Hypothalamus (tissue), 51 donors: ENCODE data around the gene CNNM4.
"Not testable (repeated sequence)": the region's sequence is repeated elsewhere in the genome, so short reads cannot be mapped to it uniquely, and the experiment has no call there.

Experiments
- DNase-seq, 51 donors: peaks; one replicate each; lab custom pipeline; 2025; lab: John Stamatoyannopoulos, UW

CNNM4 gene

DNA sequence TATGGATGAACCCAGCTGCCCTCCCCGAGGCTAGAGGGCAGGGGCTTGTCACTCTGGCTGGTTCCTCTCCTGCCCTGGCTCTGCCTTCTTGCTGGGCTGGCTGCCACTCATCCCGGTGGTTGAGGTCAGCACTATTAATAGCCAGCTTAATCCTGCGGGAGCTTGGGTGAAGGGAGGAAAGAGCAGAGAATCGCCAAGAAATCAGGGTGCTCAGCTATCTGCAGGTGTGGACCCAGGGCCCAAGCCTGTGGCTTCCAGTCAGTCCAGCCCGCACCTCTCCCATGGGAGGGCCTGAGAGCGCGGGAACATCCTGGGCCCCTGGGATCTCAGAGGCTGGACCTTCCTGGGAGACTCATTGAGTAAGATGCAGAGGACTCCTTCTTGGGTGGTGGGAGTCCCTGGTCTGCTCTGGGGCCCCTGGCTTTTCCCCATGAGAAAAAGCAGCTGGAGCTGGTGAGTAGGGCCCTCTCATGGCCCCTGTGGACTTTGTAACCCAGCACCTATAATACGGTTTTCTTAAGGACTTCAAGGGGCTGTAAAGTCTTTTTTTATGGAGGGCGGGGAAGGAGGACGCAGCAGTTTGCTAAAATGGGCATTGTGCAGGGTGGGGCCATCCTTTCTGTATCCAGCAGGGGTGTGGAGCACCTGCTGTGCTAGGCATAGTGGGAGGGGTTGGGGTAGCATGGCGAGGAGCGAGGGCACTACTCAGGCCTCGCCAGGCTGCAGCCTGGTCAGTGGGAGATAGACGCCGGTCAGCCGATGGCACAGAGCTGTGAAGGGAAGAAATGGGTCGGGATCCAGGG, 27.9 kb downstream of the CNNM4 start:
- DNase-seq: peak in 23 of 51 donors; percentile 12 to 69 (median 30)

- DNase-seq: no peak
Observed at GRCh38 chr2:96789245-96789617, 28.5 kb downstream of the CNNM4 start.

DNA sequence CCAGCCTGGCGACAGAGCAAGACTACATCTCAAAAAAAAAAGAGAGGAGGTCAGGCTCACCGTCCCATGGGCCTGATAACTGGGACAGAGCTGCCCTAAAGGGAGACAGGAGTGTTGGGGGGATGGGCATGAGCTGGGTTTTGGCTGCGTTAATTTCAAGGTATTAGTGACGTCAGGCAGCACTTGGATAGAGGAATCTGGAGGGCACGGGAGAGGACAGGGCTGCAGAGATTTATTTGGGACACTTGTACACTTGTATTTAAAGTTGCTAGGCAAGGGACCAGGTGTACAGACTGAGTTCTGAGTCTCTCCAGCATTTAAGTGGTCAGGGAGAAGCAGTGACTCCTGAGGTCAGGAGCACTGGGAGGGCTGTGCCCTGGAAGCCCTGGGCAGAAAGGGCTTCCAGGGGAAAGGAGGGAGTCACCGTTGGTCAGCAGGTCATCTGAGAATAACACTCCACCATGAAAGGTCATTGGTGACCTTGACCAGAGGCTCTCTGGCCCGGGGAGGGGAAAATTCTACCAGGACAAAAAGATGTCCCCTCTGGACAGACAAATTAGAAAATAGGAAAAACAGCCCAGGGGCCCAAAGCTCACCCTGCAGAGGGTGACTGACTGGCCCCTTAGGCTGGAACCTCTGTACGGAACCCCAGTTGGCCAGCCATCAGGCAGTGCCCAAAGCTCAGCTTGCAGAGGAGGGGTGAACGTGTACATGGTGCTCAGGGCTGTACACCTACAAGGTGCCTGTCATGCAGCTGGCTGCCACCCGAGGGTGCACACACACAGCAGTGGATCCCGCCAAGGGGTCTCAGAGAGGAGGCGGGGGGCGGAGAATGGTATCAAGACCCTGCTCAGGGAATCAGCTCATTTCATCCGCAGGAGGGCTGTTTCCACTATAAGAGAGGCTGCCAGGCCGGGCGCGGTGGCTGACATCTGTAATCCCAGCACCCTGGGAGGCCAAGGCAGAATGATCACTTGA, 32.4 kb downstream of the CNNM4 start:
- DNase-seq: no peak

GRCh38 chr2:96795076-96795475, 34.4 kb downstream of the CNNM4 start:
- DNase-seq: no peak

- DNase-seq: not testable (repeated sequence)
Observed at GRCh38 chr2:96796497-96796896, 35.8 kb downstream of the CNNM4 start.

DNA sequence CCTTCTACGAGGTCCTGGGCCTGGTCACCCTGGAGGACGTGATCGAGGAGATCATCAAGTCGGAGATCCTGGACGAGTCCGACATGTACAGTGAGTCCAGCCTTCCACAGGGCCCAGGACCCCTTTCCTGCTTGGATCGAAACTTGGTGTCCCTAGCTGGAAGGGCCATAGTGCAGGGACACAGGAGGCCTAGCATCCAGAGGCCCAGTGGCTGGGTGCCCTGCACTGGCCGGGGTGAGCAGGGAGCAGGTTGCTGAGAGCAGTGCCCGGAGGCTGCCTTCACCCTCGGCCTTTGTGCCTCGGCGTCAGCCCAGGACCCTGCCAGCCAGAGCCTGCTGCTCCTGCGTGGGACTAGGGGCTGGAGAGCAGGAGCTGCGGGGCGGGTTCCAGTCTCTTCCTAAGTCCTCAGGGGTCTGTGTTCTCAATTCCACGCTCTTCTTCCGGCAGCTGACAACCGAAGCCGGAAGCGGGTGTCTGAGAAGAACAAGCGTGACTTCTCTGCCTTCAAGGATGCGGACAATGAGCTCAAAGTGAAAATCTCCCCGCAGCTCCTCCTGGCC, 36.4 kb downstream of the CNNM4 start:
- no peak for DNase-seq

DNA sequence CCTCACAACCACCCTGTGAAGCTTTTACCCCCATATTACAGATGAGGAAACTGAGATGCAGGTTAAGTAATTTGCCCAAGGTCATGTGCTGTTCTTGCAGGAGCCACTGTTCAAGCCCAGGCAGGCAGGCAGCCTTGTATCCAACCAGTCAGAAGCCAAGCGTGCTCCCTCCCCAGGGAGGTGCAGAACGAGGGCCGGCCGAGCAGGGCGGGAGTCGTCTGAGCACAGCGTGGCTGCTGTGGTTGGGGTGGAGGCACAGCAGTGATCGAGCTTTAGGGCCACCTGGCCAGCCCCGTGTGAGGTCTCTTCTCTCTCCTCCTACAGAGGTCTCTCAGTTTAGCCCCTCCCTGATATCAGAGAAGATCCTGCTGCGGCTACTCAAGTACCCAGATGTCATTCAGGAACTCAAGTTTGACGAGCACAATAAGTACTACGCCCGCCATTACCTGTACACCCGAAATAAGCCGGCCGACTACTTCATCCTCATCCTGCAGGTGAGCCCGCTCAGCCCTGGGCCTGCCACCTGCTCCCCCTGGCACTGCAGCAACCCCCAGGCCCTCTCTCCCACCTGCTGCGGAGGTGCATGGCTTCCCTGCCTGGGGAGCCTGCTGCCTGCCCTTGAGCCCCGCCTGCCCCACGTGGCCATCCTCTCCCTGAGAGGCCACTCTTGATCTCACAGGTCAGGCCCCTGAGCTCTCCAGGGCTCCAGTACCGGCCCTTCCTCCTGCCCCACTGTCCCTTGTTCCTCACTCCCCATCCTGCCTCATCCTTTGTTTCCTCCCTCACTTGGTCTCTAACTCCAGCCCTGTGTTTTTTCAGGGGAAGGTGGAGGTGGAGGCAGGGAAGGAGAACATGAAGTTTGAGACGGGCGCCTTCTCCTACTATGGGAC, 38.3 kb downstream of the CNNM4 start:
- DNase-seq: no peak

DNA sequence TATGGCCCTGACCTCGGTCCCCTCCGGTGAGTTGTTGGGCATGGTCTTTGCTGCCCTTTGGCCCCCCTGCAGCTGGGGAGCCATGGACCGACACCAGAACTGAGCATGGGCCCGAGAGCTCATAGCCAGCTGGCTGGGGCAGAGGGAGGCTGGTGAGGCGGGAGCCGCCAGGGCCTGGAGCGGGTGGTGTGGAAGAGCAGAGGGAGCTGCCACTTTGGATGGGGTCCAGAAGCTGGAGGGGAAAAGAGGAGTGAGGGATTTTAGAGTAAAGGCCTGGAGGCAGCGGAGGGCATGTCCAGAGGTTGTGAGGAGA, 38.9 kb downstream of the CNNM4 start:
- no peak for DNase-seq

GRCh38 chr2:96800061-96801004, 39.6 kb downstream of the CNNM4 start:
- DNase-seq: no peak

GRCh38 chr2:96801005-96801785, 40.5 kb downstream of the CNNM4 start:
- peak in 39 of 51 donors; percentile 15 to 76 (median 45) for DNase-seq

DNA sequence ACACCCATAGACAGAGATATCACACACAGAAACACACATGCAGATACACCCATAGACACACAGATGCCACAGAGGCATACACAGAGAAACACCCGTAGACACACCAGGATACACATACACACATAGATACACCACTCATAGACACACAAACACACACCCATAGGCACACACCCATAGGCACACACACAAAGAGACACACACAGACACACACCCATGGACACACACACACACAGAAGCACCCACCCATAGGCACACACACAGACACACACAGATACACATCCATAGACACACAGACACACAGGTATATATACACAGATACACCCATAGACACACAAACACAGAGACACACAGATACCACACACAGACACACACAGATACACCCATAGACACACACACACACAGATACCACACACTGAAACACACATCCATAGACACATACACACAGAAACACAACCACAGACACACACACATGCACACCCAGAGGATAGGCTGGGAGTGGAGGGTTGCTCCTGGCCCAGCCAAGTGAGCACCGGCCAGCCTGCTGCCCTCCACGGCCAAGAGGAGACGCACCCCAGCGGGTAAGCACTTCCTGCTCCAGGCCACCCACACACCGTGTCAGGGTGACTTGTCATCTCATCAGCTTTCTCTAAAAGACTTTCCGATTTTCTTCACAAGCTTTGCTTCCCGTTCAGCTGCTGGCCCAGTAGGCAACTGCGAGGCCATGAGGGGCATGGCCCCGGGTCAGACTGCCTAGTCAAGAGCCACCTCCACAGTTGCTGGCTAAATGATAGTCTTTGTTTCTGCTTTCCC, 41.3 kb downstream of the CNNM4 start:
- DNase-seq: no peak

DNA sequence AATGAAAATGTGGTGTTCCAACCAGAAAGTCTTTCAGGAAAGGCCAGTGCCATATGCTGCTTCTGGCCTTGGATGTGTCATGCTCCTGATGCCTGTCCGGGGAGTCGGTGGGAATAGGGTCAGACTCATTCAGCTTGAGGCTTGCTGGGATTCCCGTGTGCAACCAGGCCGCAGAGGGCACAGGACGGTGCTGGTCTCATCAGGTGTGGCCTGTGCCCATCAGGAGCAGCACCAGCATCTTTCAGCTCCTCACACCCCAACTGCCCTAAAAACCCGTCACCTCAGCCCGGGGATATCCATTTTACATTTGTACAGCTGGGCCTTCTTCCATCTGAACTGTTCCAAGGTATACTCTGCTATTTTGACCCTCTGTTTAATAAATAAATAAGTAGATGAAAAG, 42.0 kb downstream of the CNNM4 start:
- DNase-seq: no peak

DNA sequence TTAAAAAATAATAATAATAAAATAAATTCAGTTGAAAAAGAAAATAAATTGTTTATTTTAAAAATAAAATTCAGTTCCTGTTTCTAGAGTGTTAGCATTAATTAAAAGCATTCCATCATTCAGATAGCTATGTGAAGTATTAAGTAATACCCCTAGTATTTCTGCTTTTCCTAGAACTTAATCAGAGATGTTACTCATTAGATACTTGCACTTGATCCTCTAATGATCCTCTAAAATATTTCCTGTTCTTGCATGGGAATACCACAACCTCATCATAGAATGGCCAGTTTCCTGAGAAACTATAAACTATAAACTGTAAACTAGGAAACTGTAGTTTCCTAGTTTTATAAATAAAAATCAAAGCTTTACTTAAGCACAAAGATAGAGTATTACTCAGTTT, 44.3 kb downstream of the CNNM4 start:
- no peak for DNase-seq

DNA sequence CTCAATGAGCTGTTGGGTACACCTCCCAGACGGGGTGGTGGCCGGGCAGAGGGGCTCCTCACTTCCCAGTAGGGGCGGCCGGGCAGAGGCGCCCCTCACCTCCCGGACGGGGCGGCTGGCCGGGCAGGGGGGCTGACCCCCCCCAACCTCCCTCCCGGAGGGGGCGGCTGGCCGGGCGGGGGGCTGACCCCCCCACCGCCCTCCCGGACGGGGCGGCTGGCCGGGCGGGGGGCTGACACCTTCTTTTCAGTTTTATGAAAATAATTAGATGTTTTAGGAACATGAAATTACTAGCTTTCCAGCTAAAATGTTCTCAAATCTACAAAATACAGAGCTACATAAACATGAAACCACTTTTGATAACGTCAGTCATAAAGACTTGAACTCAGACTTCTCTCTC, 45.2 kb downstream of the CNNM4 start:
- not testable (repeated sequence) for DNase-seq

GRCh38 chr2:96806468-96807126, 45.9 kb downstream of the CNNM4 start:
- DNase-seq: no peak

DNA sequence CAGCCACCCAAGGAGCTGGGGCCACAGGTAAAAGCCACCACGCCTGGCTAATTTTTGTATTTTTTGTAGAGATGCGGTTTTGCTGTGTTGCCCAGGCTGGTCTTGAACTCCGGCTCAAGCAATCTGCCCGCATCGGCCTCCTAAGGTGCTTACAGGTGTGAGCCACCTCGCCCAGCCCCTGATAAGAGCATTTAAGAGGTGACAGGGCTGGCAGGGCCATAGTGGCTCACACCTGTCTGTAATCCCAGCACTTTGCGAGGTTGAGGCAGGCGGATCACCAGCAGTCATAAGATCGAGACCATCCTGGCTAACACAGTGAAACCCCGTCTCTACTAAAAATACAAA, 46.4 kb downstream of the CNNM4 start:
- DNase-seq: no peak

DNA sequence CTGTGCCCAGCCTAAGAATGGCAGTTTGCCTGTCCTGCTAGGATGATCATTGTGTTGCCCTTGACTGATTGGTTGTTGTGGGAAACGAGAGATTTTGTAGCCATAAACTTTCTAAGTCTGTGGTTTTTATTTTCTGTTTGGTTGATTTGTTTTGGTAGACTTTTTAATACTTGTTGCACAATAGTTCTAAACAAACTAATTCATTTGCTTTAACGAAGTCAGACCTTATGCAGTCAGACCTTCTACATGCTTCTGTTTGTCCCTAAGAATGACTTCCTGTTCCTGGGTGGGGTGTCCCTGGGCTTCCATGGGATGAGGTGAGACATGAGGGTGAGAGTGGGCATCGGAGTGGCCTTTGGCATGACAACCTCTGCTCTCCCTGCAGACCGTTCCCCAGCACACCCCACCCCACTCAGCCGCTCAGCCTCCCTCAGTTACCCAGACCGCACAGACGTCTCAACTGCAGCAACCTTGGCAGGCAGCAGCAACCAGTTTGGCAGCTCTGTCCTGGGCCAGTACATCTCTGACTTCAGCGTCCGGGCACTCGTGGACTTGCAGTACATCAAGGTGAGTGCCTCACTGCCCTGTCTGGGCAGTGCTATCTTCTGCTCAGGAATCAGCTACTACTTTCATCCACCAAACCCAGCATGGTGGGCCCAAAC, 47.6 kb downstream of the CNNM4 start:
- DNase-seq: no peak
